Stomach (tissue), 9 donors: Measurements from ENCODE around the gene DNAJC30. TPM values are rescaled to one million over a fixed set of nuclear protein-coding genes. Genes with fewer than 3 reads are reported as not detected.

Experiments
- DNase-seq, 2 donors: peaks; one replicate each; pipeline versions ENCODE4 v3.0.0 to v3.0.0-alpha.2; 2013 to 2019
- H3K27ac ChIP-seq, 5 donors: fragments of 200-600 bp in 4 of 5; sonication (generic) in 4 of 5; one replicate each; pipeline ENCODE4 v1.5.1; 2013 to 2019; ENCODE audit warnings: mild to moderate bottlenecking in 1 of 5, moderate library complexity in 1 of 5
- H3K27me3 ChIP-seq, 3 donors: fragments of 200-600 bp; sonication (generic); one replicate each; pipeline ENCODE4 v1.5.1; 2017 to 2019; ENCODE audit warnings: mixed run types in 1 of 3
- H3K36me3 ChIP-seq, 4 donors: fragments of 200-600 bp; sonication (generic); 1 replicate in 3 of 4; 2 replicates in 1 of 4; pipeline ENCODE4 v1.5.1; 2016 to 2019
- H3K4me1 ChIP-seq, 4 donors: fragments of 200-600 bp; sonication (generic); one replicate each; pipeline ENCODE4 v1.5.1; 2016 to 2019
- H3K4me3 ChIP-seq, 4 donors: fragments of 200-600 bp; sonication (generic) in 3 of 4; one replicate each; pipeline ENCODE4 v1.5.1; 2016 to 2019; ENCODE audit warnings: mild to moderate bottlenecking in 1 of 4
- H3K9me3 ChIP-seq, 4 donors: fragments of 200-600 bp; sonication (generic); one replicate each; pipeline ENCODE4 v1.5.1; 2016 to 2019
- CTCF ChIP-seq, 7 experiments: fragments of 450-650 bp in 4 of 7; fragments of 200-600 bp in 3 of 7; sonication (generic) in 3 of 7; IDR thresholded peaks; one replicate each; pipeline ENCODE4 v1.5.1; 2016 to 2019; ENCODE audit warnings: antibody characterized with exemption in 7 of 7, control low read depth in 2 of 7, mild to moderate bottlenecking in 1 of 7
- EP300 ChIP-seq: sonication (generic); formaldehyde crosslinking; IDR thresholded peaks from one replicate; pipeline ENCODE4 v1.6.1; 2017; ENCODE audit warnings: antibody characterized with exemption
- POLR2A ChIP-seq, 4 donors: fragments of 450-650 bp; IDR thresholded peaks; one replicate each; pipeline ENCODE4 v1.6.1; 2016; ENCODE audit warnings: antibody characterized with exemption in 4 of 4, control low read depth in 2 of 4, mild to moderate bottlenecking in 1 of 4, moderate library complexity in 1 of 4
- POLR2AphosphoS5 ChIP-seq, 3 donors: sonication (generic); formaldehyde crosslinking; IDR thresholded peaks; one replicate each; pipeline ENCODE4 v1.6.1; 2016; ENCODE audit warnings: antibody characterized with exemption in 3 of 3
- WGBS, 5 donors: extraction: QIAGEN DNeasy Blood & Tissue Kit in 3 of 5; methylation state at CpG; one replicate each; pipeline versions ENCODE4 v1.1.5 to v1.1.7; 2013 to 2018; 5-methylcytosine and 5-hydroxymethylcytosine counted together
- intact Hi-C: fragments of 100-400 bp; cut with DNase I; formaldehyde crosslinking; loops from one replicate; pipeline ENCODE4 v1.15.1; 2023; ENCODE audit warnings: low total_unique reads
- polyA plus RNA-seq, 3 donors: library from polyadenylated mRNA; stranded (reverse); fragments of 200-250 nt; gene quantifications; one replicate each; pipeline ENCODE4 v1.2.3, GENCODE V29; 2013
- total RNA-seq, 5 donors: library from RNA; depleted of rRNA; stranded (reverse); fragments of >200 nt; gene quantifications; one replicate each; pipeline versions ENCODE4 v1.1.0 to v1.2.3, GENCODE V29; 2014 to 2016
- donor health status: healthy with polysubstance abuse.
- donor health status: Bipolar disorder and iron deficiency.
- donor health status: healthy.

DNAJC30 gene
- total and polyA plus RNA-seq, 8 donors: 1.2 to 11.3 (median 5.7) TPM; not detected in 1

GRCh38 chr7:73671322-73671661, 12.0 kb downstream of the DNAJC30 start:
- Histone ChIP-seq H3K36me3 (no peaks in the 10 kb centered on the region), H3K4me3 (no peak overlapping the region), H3K4me1 (peaks cover 18 to 24% (median 19%) of the 10 kb centered on the region in 4 donors), H3K9me3 (no peaks in the 10 kb centered on the region), H3K27me3 (peaks cover 0 to 15% (median 5%) of the 10 kb centered on the region in 3 donors), H3K27ac (no peak overlapping the region)
- intact Hi-C loops: no loop called here
- DNase-seq: no peak
- TF ChIP-seq POLR2A (IDR thresholded peaks at IDR 0.05) (no peak), CTCF (IDR thresholded peaks at IDR 0.05) (no peak), POLR2AphosphoS5 (IDR thresholded peaks at IDR 0.05) (no peak), EP300 (no peak)
- 46 to 68% (median 50%) methylated on average over 4 to 12 of the region's 12 CpGs for WGBS, 5 donors

- Histone ChIP-seq H3K36me3 (no peaks in the 10 kb centered on the region), H3K27ac (no peak overlapping the region), H3K4me1 (peaks cover 18 to 27% (median 22%) of the 10 kb centered on the region in 4 donors), H3K27me3 (peaks cover 0 to 15% (median 5%) of the 10 kb centered on the region in 3 donors), H3K4me3 (no peak overlapping the region), H3K9me3 (no peaks in the 10 kb centered on the region)
- intact Hi-C loops: no loop called here
- 79 to 92% (median 84%) methylated on average over 12 of the region's 12 CpGs for WGBS, 5 donors
- no peak for TF ChIP-seq EP300
- TF ChIP-seq POLR2AphosphoS5 (IDR thresholded peaks at IDR 0.05): no peak
- no peak for TF ChIP-seq CTCF (IDR thresholded peaks at IDR 0.05)
- TF ChIP-seq POLR2A (IDR thresholded peaks at IDR 0.05): no peak
- DNase-seq: no peak
Observed at GRCh38 chr7:73669858-73670385, 13.3 kb downstream of the DNAJC30 start.

- TF ChIP-seq POLR2AphosphoS5 (IDR thresholded peaks at IDR 0.05) (no peak), CTCF (IDR thresholded peaks at IDR 0.05) (no peak), EP300 (no peak), POLR2A (IDR thresholded peaks at IDR 0.05) (no peak)
- intact Hi-C loops: no loop called here
- Histone ChIP-seq H3K36me3 (no peaks in the 10 kb centered on the region), H3K27ac (no peak overlapping the region), H3K4me3 (peak overlapping the region in 1 of 4 donors; percentile 64), H3K27me3 (peaks cover 0 to 15% (median 5%) of the 10 kb centered on the region in 3 donors), H3K9me3 (no peaks in the 10 kb centered on the region), H3K4me1 (peaks cover 18 to 27% (median 22%) of the 10 kb centered on the region in 4 donors)
- WGBS, 5 donors: 68 to 82% (median 74%) methylated on average over 7 to 19 of the region's 19 CpGs
- DNase-seq: peak in 1 of 2 donors; percentile 39
Observed at GRCh38 chr7:73669288-73669701, 14.0 kb downstream of the DNAJC30 start.

- 16 to 30% (median 27%) methylated on average over 5 of the region's 5 CpGs for WGBS, 5 donors
- no peak for DNase-seq
- H3K27me3 ChIP-seq: peaks cover 0 to 17% (median 5%) of the 10 kb centered on the region in 3 donors
- H3K4me3 ChIP-seq: peak overlapping the region; percentile 64 to 85 (median 66)
- peak overlapping the region in 2 of 5 donors; percentile 67 to 77 for H3K27ac ChIP-seq
- H3K36me3 ChIP-seq: no peaks in the 10 kb centered on the region
- H3K4me1 ChIP-seq: peaks cover 18 to 27% (median 22%) of the 10 kb centered on the region in 4 donors
- TF ChIP-seq EP300 (no peak), POLR2A (IDR thresholded peaks at IDR 0.05) (no peak), POLR2AphosphoS5 (IDR thresholded peaks at IDR 0.05) (no peak), CTCF (IDR thresholded peaks at IDR 0.05) (no peak)
- intact Hi-C loops: no loop called here
- H3K9me3 ChIP-seq: no peaks in the 10 kb centered on the region
Observed at GRCh38 chr7:73668886-73669230, 14.4 kb downstream of the DNAJC30 start.
